ENCODE measurements around the gene ZNF503. TPM values are rescaled to one million over a fixed set of nuclear protein-coding genes. Genes with fewer than 3 reads are reported as not detected.

The ZNF503 gene
- total RNA-seq, 1 donor from 2014 or later, result 8.9 TPM

DNA sequence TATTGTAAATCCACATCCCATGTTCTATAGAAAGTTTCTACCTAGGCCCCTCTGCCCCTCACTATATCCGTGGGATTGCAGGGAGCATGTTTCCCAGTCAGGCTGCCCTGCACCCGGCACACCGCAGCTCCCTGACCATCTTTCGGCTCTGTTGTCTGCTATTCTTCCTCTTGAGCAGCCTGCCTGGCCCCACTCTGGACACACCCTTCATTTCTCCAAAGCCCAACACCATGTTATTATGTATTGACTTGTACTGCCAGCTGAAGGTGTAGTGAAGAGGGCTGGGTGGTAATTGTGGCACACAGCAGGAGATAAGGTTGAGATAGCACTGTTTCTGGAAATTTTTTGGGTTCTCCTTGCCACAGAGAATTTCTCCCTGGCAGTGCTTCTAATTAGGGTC lies 39.6 kb upstream of the ZNF503 start:
- TF ChIP-seq CTCF (IDR thresholded peaks at IDR 0.05; ENCODE audit: unreplicated experiment), result no peak
- Mint-ChIP-seq H3K27ac (ENCODE audit: unreplicated experiment) (no peak overlapping the region), H3K27me3 (ENCODE audit: unreplicated experiment) (peaks cover 2% of the 10 kb centered on the region), H3K4me1 (ENCODE audit: unreplicated experiment) (peaks cover 4% of the 10 kb centered on the region), H3K36me3 (ENCODE audit: low read depth, unreplicated experiment) (peaks cover 30% of the 10 kb centered on the region), H3K4me3 (ENCODE audit: unreplicated experiment) (no peak overlapping the region), H3K9me3 (ENCODE audit: unreplicated experiment) (peaks cover 5% of the 10 kb centered on the region)
- DNase-seq (ENCODE audit: low spot score), result no peak

- DNase-seq (ENCODE audit: low spot score), result no peak
- Mint-ChIP-seq H3K4me3 (ENCODE audit: unreplicated experiment) (no peak overlapping the region), H3K36me3 (ENCODE audit: low read depth, unreplicated experiment) (peaks cover 25% of the 10 kb centered on the region), H3K4me1 (ENCODE audit: unreplicated experiment) (peaks cover 8% of the 10 kb centered on the region), H3K27me3 (ENCODE audit: unreplicated experiment) (peaks cover 2% of the 10 kb centered on the region), H3K9me3 (ENCODE audit: unreplicated experiment) (peaks cover 5% of the 10 kb centered on the region), H3K27ac (ENCODE audit: unreplicated experiment) (no peak overlapping the region)
- TF ChIP-seq CTCF (IDR thresholded peaks at IDR 0.05; ENCODE audit: unreplicated experiment), result no peak
These were observed 38.8 kb upstream of the ZNF503 start for GRCh38 chr10:75440271-75440793.

- Mint-ChIP-seq H3K27me3 (ENCODE audit: unreplicated experiment) (peaks cover 2% of the 10 kb centered on the region), H3K4me3 (ENCODE audit: unreplicated experiment) (no peak overlapping the region), H3K4me1 (ENCODE audit: unreplicated experiment) (peaks cover 11% of the 10 kb centered on the region), H3K27ac (ENCODE audit: unreplicated experiment) (no peak overlapping the region), H3K9me3 (ENCODE audit: unreplicated experiment) (peaks cover 5% of the 10 kb centered on the region), H3K36me3 (ENCODE audit: low read depth, unreplicated experiment) (peaks cover 25% of the 10 kb centered on the region)
- TF ChIP-seq CTCF (IDR thresholded peaks at IDR 0.05; ENCODE audit: unreplicated experiment), result no peak
- DNase-seq (ENCODE audit: low spot score), result no peak
These were observed 38.2 kb upstream of the ZNF503 start for GRCh38 chr10:75439811-75440210.

- no peaks in the 10 kb centered on the region for H3K9me3 Mint-ChIP-seq (ENCODE audit: unreplicated experiment)
- no peak for TF ChIP-seq CTCF (IDR thresholded peaks at IDR 0.05; ENCODE audit: unreplicated experiment)
- no peak for DNase-seq (ENCODE audit: low spot score)
- no peak overlapping the region for H3K27ac Mint-ChIP-seq (ENCODE audit: unreplicated experiment)
- H3K27me3 Mint-ChIP-seq (ENCODE audit: unreplicated experiment), result peaks cover 2% of the 10 kb centered on the region
- H3K4me3 Mint-ChIP-seq (ENCODE audit: unreplicated experiment), result no peak overlapping the region
- H3K36me3 Mint-ChIP-seq (ENCODE audit: low read depth, unreplicated experiment), result peaks cover 16% of the 10 kb centered on the region
- peaks cover 18% of the 10 kb centered on the region for H3K4me1 Mint-ChIP-seq (ENCODE audit: unreplicated experiment)
These were observed 36.7 kb upstream of the ZNF503 start for GRCh38 chr10:75438275-75438674.

DNA sequence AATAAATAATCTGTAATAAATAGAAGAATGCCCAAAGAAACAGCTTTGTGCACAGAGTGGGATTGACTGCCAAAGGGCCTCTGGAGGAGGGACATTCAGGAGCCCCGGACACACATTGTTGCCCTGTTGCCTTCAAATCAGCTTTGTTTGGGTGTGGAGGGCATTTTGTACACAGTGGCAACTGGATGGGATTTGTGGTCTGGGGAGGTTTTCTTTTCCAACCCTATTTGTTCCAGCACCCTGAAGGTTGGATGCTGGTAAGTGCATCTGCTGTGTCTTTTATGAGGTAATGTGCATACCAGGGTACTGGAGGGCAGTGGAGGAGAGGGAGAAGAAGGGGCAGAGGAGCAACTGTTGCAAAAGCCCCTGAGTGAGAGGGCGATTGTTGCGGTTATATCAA lies 36.1 kb upstream of the ZNF503 start:
- Mint-ChIP-seq H3K27ac (ENCODE audit: unreplicated experiment) (no peak overlapping the region), H3K27me3 (ENCODE audit: unreplicated experiment) (peaks cover 2% of the 10 kb centered on the region), H3K4me3 (ENCODE audit: unreplicated experiment) (no peak overlapping the region), H3K4me1 (ENCODE audit: unreplicated experiment) (peaks cover 24% of the 10 kb centered on the region), H3K9me3 (ENCODE audit: unreplicated experiment) (no peaks in the 10 kb centered on the region), H3K36me3 (ENCODE audit: low read depth, unreplicated experiment) (peaks cover 12% of the 10 kb centered on the region)
- DNase-seq (ENCODE audit: low spot score), result no peak
- TF ChIP-seq CTCF (IDR thresholded peaks at IDR 0.05; ENCODE audit: unreplicated experiment), result no peak
